ENCODE results near the gene STAM2.
"Not testable (repeated sequence)": the region's sequence is repeated elsewhere in the genome, so short reads cannot be mapped to it uniquely, and the experiment has no call there.

Gene STAM2

DNA sequence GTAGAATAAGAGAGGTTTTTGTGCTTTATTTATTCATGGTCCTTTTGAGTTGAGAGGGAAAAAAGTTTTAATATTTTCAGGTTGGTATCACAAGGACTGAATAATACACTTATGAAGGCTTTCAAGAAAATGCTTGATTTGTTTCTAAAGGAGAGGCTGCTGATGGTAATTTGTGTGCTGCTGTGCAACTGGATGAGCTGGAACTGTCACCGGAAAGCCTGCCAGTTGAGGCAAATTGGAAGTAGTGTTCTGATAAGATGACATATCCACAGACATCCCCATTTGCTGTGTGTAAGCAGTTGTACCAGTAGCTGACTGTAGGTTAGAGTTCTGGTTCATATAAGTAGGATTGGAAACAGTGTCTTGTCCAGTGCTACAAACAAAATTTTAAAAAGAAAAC, 55.1 kb downstream of the STAM2 start:
- no peak for TF ChIP-seq CTCF (IDR thresholded peaks at IDR 0.05; ENCODE audit: extremely low read depth, missing control alignments)
- no peak for DNase-seq (ENCODE audit: low spot score)

- DNase-seq (ENCODE audit: low spot score), result no peak
- no peak for TF ChIP-seq CTCF (IDR thresholded peaks at IDR 0.05; ENCODE audit: extremely low read depth, missing control alignments)
These were observed 59.6 kb downstream of the STAM2 start for GRCh38 chr2:152115952-152116351.

- no peak for DNase-seq (ENCODE audit: low spot score)
- no peak for TF ChIP-seq CTCF (IDR thresholded peaks at IDR 0.05; ENCODE audit: extremely low read depth, missing control alignments)
These were observed 61.2 kb downstream of the STAM2 start for GRCh38 chr2:152114366-152114765.

- DNase-seq (ENCODE audit: low spot score), result not testable (repeated sequence)
These were observed 68.4 kb downstream of the STAM2 start for GRCh38 chr2:152107140-152107539.

GRCh38 chr2:152106464-152106863, 69.1 kb downstream of the STAM2 start:
- DNase-seq (ENCODE audit: low spot score), result no peak
- no peak for TF ChIP-seq CTCF (IDR thresholded peaks at IDR 0.05; ENCODE audit: extremely low read depth, missing control alignments)

GRCh38 chr2:152103271-152103670, 72.3 kb downstream of the STAM2 start:
- TF ChIP-seq CTCF (IDR thresholded peaks at IDR 0.05; ENCODE audit: extremely low read depth, missing control alignments), result no peak
- DNase-seq (ENCODE audit: low spot score), result no peak

DNA sequence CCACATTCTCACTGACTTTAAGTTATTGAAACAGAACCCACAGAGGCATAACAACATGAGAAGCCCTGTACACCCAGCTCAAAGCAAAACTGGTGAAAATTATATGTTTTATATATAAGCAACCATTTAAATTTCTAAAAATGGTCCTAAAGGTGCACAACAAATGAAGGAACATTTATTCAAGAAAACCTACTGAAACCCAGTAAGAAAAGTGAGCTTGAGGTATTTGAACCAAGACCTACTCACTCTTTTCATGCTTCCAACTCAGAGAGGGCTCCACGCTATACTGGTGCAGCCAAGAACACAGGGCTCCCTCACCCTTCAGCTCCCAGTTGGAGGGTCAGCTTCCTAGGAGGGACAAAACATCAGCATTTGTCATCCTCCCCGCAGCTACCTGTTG, 74.6 kb downstream of the STAM2 start:
- TF ChIP-seq CTCF (IDR thresholded peaks at IDR 0.05; ENCODE audit: extremely low read depth, missing control alignments), result no peak
- no peak for DNase-seq (ENCODE audit: low spot score)

- TF ChIP-seq CTCF (IDR thresholded peaks at IDR 0.05; ENCODE audit: extremely low read depth, missing control alignments), result no peak
- DNase-seq (ENCODE audit: low spot score), result peak; percentile 54
These were observed 76.1 kb downstream of the STAM2 start for GRCh38 chr2:152099367-152100050.

Data from GM20000 (cell line).